ENCODE measurements around the gene TIAM1.

- TF ChIP-seq, protein P1, sequence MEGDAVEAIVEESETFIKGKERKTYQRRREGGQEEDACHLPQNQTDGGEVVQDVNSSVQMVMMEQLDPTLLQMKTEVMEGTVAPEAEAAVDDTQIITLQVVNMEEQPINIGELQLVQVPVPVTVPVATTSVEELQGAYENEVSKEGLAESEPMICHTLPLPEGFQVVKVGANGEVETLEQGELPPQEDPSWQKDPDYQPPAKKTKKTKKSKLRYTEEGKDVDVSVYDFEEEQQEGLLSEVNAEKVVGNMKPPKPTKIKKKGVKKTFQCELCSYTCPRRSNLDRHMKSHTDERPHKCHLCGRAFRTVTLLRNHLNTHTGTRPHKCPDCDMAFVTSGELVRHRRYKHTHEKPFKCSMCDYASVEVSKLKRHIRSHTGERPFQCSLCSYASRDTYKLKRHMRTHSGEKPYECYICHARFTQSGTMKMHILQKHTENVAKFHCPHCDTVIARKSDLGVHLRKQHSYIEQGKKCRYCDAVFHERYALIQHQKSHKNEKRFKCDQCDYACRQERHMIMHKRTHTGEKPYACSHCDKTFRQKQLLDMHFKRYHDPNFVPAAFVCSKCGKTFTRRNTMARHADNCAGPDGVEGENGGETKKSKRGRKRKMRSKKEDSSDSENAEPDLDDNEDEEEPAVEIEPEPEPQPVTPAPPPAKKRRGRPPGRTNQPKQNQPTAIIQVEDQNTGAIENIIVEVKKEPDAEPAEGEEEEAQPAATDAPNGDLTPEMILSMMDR (IDR thresholded peaks at IDR 0.05) = no peak
- TF ChIP-seq POLR2AphosphoS5 (IDR thresholded peaks at IDR 0.05) (no peak), POLR2A (IDR thresholded peaks at IDR 0.05) (no peak)
These were observed 255.6 kb downstream of the TIAM1 start for GRCh38 chr21:31088474-31088751.

All from prostate gland (tissue), 2 donors.